ENCODE results near the gene C2CD2. TPM values are rescaled to one million over a fixed set of nuclear protein-coding genes. Genes with fewer than 3 reads are reported as not detected.
A peak's percentile ranks its signal among the peaks of the same experiment; 100 is the strongest.

Gene C2CD2
- total and polyA plus RNA-seq, 2 experiments from 2014 or later: 4.5 to 16.2 TPM

- TF ChIP-seq REST (IDR thresholded peaks at IDR 0.05; ENCODE audit: unreplicated experiment) (no peak), STAT1 (IDR thresholded peaks at IDR 0.05; ENCODE audit: unreplicated experiment) (no peak), ZNF114 (CRISPR knock-in tag; IDR thresholded peaks at IDR 0.05) (no peak)
Measured at GRCh38 chr21:41926807-41927171, 27.0 kb downstream of the C2CD2 start (continued).

DNA sequence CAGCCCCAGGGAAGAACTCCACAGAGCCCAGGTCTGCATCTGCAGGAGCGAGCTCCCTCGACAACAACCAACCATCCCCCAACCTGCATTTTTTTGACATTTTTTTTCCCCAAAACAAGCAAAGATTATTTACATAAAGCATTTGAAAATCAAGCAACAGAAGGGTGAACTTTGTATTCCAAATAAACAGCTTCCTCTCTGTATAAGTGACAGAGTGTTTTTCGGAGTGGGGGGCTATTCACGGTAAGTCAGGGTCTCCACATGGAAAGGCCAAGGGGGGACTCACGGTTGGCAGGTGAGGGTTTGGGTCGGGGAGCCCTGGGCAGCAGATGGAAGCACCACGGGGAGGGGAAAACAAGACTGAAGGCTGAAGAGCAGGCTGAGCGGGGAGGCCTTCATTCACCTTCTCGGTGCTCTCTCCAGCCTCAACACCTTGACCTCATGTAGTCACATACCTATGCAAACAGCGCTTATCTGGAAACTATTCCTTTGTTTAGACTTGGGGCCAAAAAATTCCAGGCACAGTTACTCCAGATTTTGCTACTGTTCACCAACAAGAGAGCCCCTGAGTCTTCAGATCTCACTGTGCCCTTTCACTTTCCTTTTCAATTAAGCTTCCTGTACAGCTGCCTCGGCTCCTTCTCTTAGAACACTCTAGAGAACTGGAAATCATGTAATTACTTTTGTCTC, 27.6 kb downstream of the C2CD2 start:
- no peak overlapping the region for H2AFZ ChIP-seq
- peak overlapping the region; percentile 39 for H3K4me3 Mint-ChIP-seq
- H3K36me3 ChIP-seq (ENCODE audit: insufficient read depth): no peaks in the 10 kb centered on the region
- peak overlapping the region; percentile 21 for H3K4me2 ChIP-seq
- peaks cover 28% of the 10 kb centered on the region for H3K4me1 ChIP-seq (ENCODE audit: insufficient read depth)
- no peaks in the 10 kb centered on the region for H3K9me2 ChIP-seq (ENCODE audit: insufficient read depth)
- peaks cover 36% of the 10 kb centered on the region for H3K4me1 Mint-ChIP-seq
- no peak overlapping the region; the same call in 1 of the 2 replicates for H3K4me3 ChIP-seq
- H3K36me3 Mint-ChIP-seq (ENCODE audit: low read depth): no peaks in the 10 kb centered on the region
- no peaks in the 10 kb centered on the region for H3K9me3 Mint-ChIP-seq
- ATAC-seq (peak; percentile 91), DNase-seq (ENCODE audit: low spot score) (peak; percentile 64)
- no peaks in the 10 kb centered on the region for H3F3A ChIP-seq (replicated peaks; ENCODE audit: low read depth)
- H3K27ac Mint-ChIP-seq: peak overlapping the region; percentile 96
- peaks cover 6% of the 10 kb centered on the region; the same call in 1 of the 2 replicates for H3K79me2 ChIP-seq (replicated peaks; ENCODE audit: insufficient read depth)
- peaks cover 13% of the 10 kb centered on the region for H3K27me3 Mint-ChIP-seq (ENCODE audit: insufficient read depth, low read depth, poor library complexity)
- no peaks in the 10 kb centered on the region for H3K27me3 ChIP-seq (ENCODE audit: insufficient read depth)
- H4K20me1 ChIP-seq (replicated peaks; ENCODE audit: insufficient read depth): no peaks in the 10 kb centered on the region
- peak overlapping the region; percentile 85 for H3K27ac ChIP-seq (ENCODE audit: low read depth)
- TF ChIP-seq ZNF114 (CRISPR knock-in tag; IDR thresholded peaks at IDR 0.05) (no peak), JUNB (IDR thresholded peaks at IDR 0.05; ENCODE audit: unreplicated experiment) (no peak), ZNF331 (CRISPR knock-in tag; IDR thresholded peaks at IDR 0.05; ENCODE audit: low read depth) (no peak), POLR2AphosphoS5 (IDR thresholded peaks at IDR 0.05; ENCODE audit: low read depth) (no peak), CTCF (conservative IDR thresholded peaks at IDR 0.05; ENCODE audit: low read depth in 2 of 2) (no peak), EZH2phosphoT487 (IDR thresholded peaks at IDR 0.05; ENCODE audit: unreplicated experiment) (no peak)
- TF ChIP-seq, protein P1, sequence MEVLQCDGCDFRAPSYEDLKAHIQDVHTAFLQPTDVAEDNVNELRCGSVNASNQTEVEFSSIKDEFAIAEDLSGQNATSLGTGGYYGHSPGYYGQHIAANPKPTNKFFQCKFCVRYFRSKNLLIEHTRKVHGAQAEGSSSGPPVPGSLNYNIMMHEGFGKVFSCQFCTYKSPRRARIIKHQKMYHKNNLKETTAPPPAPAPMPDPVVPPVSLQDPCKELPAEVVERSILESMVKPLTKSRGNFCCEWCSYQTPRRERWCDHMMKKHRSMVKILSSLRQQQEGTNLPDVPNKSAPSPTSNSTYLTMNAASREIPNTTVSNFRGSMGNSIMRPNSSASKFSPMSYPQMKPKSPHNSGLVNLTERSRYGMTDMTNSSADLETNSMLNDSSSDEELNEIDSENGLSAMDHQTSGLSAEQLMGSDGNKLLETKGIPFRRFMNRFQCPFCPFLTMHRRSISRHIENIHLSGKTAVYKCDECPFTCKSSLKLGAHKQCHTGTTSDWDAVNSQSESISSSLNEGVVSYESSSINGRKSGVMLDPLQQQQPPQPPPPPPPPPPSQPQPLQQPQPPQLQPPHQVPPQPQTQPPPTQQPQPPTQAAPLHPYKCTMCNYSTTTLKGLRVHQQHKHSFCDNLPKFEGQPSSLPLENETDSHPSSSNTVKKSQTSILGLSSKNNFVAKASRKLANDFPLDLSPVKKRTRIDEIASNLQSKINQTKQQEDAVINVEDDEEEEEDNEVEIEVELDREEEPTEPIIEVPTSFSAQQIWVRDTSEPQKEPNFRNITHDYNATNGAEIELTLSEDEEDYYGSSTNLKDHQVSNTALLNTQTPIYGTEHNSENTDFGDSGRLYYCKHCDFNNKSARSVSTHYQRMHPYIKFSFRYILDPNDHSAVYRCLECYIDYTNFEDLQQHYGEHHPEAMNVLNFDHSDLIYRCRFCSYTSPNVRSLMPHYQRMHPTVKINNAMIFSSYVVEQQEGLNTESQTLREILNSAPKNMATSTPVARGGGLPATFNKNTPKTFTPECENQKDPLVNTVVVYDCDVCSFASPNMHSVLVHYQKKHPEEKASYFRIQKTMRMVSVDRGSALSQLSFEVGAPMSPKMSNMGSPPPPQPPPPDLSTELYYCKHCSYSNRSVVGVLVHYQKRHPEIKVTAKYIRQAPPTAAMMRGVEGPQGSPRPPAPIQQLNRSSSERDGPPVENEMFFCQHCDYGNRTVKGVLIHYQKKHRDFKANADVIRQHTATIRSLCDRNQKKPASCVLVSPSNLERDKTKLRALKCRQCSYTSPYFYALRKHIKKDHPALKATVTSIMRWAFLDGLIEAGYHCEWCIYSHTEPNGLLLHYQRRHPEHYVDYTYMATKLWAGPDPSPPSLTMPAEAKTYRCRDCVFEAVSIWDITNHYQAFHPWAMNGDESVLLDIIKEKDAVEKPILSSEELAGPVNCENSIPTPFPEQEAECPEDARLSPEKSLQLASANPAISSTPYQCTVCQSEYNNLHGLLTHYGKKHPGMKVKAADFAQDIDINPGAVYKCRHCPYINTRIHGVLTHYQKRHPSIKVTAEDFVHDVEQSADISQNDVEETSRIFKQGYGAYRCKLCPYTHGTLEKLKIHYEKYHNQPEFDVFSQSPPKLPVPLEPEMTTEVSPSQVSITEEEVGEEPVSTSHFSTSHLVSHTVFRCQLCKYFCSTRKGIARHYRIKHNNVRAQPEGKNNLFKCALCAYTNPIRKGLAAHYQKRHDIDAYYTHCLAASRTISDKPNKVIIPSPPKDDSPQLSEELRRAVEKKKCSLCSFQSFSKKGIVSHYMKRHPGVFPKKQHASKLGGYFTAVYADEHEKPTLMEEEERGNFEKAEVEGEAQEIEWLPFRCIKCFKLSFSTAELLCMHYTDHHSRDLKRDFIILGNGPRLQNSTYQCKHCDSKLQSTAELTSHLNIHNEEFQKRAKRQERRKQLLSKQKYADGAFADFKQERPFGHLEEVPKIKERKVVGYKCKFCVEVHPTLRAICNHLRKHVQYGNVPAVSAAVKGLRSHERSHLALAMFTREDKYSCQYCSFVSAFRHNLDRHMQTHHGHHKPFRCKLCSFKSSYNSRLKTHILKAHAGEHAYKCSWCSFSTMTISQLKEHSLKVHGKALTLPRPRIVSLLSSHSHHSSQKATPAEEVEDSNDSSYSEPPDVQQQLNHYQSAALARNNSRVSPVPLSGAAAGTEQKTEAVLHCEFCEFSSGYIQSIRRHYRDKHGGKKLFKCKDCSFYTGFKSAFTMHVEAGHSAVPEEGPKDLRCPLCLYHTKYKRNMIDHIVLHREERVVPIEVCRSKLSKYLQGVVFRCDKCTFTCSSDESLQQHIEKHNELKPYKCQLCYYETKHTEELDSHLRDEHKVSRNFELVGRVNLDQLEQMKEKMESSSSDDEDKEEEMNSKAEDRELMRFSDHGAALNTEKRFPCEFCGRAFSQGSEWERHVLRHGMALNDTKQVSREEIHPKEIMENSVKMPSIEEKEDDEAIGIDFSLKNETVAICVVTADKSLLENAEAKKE (CRISPR knock-in tag; IDR thresholded peaks at IDR 0.05): peak; percentile 91
- TF ChIP-seq, protein P2, sequence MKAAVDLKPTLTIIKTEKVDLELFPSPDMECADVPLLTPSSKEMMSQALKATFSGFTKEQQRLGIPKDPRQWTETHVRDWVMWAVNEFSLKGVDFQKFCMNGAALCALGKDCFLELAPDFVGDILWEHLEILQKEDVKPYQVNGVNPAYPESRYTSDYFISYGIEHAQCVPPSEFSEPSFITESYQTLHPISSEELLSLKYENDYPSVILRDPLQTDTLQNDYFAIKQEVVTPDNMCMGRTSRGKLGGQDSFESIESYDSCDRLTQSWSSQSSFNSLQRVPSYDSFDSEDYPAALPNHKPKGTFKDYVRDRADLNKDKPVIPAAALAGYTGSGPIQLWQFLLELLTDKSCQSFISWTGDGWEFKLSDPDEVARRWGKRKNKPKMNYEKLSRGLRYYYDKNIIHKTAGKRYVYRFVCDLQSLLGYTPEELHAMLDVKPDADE (IDR thresholded peaks at IDR 0.05): no peak
